AG09319 (cell line): ENCODE measurements around the gene LPCAT3.

ENCODE experiments used
- DNase-seq: peaks from one replicate; pipeline ENCODE4 v3.0.0-alpha.2; 2010; ENCODE audit warnings: low read depth; ENCODE audit errors: extremely low read depth
- CTCF ChIP-seq: IDR thresholded peaks from 2 replicates; pipeline ENCODE4 v1.5.1; 2011; ENCODE audit warnings: low read depth, mild to moderate bottlenecking, inconsistent platforms, low read length, moderate library complexity

LPCAT3 gene

DNA sequence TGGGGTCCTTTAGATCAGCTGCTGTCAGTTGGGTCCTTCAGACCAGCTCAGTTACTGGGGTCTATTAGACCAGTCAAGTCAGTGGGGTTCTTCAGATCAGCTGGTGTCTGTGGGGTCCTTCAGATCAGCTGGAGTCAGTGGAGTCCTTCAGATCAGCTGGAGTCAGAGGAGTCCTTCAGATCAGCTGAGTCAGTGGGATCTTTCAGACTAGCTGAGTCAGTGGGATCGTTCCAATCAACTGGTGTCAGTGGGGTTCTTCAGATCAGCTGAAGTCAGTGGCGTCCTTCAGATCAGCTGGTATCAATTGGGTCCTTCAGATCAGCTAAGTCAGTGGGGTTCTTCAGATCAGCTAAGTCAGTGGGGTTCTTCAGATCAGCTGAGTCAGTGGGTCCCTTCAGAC, 14.7 kb upstream of the LPCAT3 start:
- no peak for TF ChIP-seq CTCF
- no peak for DNase-seq

DNA sequence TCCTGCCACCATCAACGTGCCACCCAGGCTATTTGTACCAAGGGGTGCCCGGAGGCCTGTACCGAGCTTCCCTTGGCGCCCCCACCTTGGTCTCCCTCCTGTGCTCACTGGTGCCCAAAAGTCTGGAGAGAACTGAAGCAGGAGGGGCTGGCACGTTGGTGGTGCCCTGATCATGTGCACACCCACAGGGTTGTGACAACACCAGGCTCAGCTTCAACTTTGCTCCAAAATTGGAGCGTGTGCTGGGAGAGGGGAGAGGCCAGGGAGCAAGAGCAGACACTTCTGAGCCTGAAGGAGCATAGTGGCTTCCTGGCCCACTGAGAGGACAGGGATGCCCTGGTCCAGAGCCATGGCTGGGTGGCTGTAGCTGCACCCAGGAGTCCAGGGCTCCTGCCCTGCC, 13.0 kb upstream of the LPCAT3 start:
- TF ChIP-seq CTCF, result no peak
- DNase-seq, result no peak

- TF ChIP-seq CTCF, result no peak
- DNase-seq, result no peak
Measured at GRCh38 chr12:7026854-7027253, 8.6 kb upstream of the LPCAT3 start.

- no peak for DNase-seq
- TF ChIP-seq CTCF, result no peak
Measured at GRCh38 chr12:7023114-7023513, 4.8 kb upstream of the LPCAT3 start.

DNA sequence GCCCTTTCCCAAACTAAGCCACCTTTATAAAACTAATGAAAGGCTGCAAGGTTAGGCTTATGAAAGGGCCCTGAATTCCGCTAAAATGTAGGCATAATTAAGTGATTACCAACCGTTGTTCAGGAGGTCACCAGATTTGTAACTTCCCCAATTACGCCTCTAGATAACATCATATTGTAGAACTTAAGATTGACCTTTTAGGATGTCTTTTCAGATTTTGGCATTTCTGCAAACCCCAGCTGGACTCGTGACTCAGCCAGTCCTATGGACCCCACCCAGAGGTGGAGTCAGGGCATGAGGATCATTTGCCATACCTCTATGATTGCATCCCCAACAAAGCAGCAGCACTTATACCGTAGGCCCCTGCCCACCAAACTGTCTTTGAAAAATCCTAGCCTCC, 3.7 kb upstream of the LPCAT3 start:
- no peak for TF ChIP-seq CTCF
- DNase-seq, result no peak

GRCh38 chr12:7019043-7019569, 830 bp upstream of the LPCAT3 start:
- no peak for TF ChIP-seq CTCF
- DNase-seq, result no peak

DNA sequence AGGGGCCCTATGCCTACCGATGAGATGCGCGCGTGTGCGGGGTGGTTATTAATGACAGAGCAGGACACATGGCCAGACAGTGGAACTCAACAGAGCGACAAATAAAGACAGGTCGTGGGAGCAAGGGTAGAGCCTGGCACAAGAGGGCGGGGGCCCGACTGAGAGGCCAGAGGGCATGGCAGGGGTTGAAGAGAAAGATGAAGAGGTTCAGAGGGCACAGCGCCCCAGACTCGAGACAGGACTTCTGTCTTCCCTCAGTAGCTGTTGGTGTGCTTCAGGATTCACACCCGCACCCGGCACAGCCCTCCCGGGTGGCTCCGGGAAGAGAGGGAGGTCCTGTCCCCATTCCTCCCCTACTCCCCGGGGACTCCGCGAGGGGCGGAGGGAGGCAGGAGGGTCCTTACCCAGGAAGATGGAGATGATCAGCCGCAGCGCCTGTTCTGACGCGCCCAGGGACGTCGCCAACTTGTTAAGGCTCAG, 366 bp downstream of the LPCAT3 start:
- no peak for TF ChIP-seq CTCF
- DNase-seq, result no peak
